ES-I3 (cell line): Measurements from ENCODE around the gene MPZL1.
"Not testable (repeated sequence)": the region's sequence is repeated elsewhere in the genome, so short reads cannot be mapped to it uniquely, and the experiment has no call there.

Source experiments
- H3K36me3 ChIP-seq: 2 replicates; pipeline ENCODE4 v1.6.1; 2013; ENCODE audit warnings: mild to moderate bottlenecking, low read length, control low read depth, moderate library complexity; ENCODE audit not compliant: insufficient read depth
- H3K4me1 ChIP-seq: 2 replicates; pipeline ENCODE4 v1.6.1; 2013; ENCODE audit warnings: mild to moderate bottlenecking, control low read depth, low read length; ENCODE audit not compliant: insufficient read depth
- H3K9ac ChIP-seq: 2 replicates; pipeline ENCODE4 v1.6.1; 2013; ENCODE audit warnings: low read depth, mild to moderate bottlenecking, low read length, moderate library complexity
- H3K9me3 ChIP-seq: 2 replicates; pipeline ENCODE4 v1.6.1; 2013; ENCODE audit warnings: mild to moderate bottlenecking, low read length, moderate library complexity; ENCODE audit not compliant: control insufficient read depth, insufficient read depth

The MPZL1 gene

GRCh38 chr1:167741103-167741502, 19.3 kb downstream of the MPZL1 start:
- H3K4me1 ChIP-seq, H3K9me3 ChIP-seq, H3K36me3 ChIP-seq, H3K9ac ChIP-seq: not testable (repeated sequence)

DNA sequence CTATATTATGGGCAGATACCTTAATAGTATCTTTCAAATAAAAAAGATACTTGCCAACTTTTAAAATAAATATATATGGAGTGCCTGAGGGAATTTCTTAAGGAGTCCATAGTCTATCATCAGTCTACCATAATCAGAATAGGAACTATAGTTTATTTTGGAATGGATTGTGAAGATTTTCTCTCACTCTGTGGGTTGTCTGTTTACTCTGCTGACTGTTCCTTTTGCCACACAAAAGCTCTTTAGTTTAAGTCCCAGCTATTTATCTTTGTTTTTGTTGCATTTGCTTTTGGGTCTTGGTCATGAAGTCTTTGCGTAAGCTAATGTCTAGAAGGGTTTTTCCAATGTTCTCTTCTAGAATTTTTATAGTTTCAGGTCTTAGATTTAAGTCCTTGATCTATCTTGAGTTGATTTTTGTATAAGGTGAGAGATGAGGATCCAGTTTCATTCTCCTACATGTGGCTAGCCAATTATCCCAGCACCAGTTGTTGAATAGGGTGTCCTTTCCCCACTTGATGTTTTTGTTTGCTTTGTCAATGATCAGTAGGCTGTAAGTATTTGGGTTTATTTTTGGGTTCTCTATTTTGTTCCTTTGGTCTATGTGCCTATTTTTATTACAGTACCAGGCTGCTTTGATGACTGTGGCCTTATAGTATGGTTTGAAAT, 20.7 kb downstream of the MPZL1 start:
- H3K4me1 ChIP-seq, H3K9me3 ChIP-seq, H3K9ac ChIP-seq, H3K36me3 ChIP-seq: not testable (repeated sequence)

GRCh38 chr1:167744901-167745300, 23.1 kb downstream of the MPZL1 start:
- Histone ChIP-seq H3K4me1 (no peaks in the 10 kb centered on the region), H3K9me3 (no peaks in the 10 kb centered on the region), H3K9ac (no peak overlapping the region), H3K36me3 (no peaks in the 10 kb centered on the region)

- H3K4me1 ChIP-seq, result no peaks in the 10 kb centered on the region
- H3K36me3 ChIP-seq, result no peaks in the 10 kb centered on the region
- no peak overlapping the region for H3K9ac ChIP-seq
- no peaks in the 10 kb centered on the region for H3K9me3 ChIP-seq
Observed at GRCh38 chr1:167746013-167746672, 24.4 kb downstream of the MPZL1 start.

DNA sequence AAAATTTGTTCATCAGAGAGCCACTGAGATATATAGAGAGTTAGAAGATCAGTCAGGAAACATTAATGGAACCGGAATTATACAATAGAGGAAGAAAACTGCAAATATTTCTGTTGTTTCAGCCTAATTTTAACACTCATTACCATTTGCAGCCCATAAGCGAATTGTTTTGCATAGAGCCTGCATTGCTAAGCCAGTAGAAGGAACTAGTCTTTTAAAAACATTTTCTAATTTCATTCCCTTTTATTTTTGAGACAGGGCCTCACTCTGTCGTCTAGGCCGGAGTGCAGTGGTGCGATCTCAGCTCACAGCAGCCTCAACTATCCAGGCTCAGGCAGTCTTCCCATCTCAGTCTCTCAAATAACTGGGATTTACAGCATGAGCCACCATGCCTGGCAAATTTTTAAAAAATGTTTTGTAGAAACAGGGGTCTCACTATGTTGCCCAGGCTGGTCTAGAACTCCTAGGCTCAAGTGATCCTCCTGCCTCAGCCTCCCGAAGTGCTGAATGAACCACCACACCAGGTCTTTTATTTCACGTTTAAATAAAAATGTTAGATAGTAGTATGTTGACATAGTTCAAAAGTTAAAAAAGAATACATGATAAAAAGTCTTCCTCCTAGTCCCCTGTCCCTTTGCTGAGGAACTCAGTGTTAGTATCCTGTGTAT, 25.3 kb downstream of the MPZL1 start:
- no peak overlapping the region for H3K9ac ChIP-seq
- H3K9me3 ChIP-seq, result no peaks in the 10 kb centered on the region
- no peaks in the 10 kb centered on the region for H3K4me1 ChIP-seq
- H3K36me3 ChIP-seq, result no peaks in the 10 kb centered on the region

- Histone ChIP-seq H3K36me3 (no peaks in the 10 kb centered on the region), H3K9ac (no peak overlapping the region), H3K9me3 (no peaks in the 10 kb centered on the region), H3K4me1 (no peaks in the 10 kb centered on the region)
Observed at GRCh38 chr1:167747988-167748387, 26.2 kb downstream of the MPZL1 start.

DNA sequence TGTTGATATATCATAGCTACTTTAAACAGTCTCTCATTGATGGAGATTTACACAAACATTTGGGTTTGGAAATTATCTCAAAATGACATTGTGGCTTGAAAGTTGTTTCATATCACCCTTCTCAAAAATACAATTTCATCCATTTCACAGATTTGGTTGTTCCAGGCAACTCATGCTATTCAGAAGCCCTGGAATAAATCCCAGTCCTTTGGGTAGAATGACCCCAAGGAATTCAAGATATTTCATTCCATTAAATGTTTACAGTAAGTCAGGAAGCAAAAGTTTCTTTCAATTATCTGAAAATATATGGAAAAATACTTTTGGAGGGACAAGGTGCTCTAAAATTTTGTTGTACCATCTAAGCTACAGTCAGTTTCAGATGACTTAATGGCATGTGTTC, 27.1 kb downstream of the MPZL1 start:
- H3K4me1 ChIP-seq, result no peaks in the 10 kb centered on the region

DNA sequence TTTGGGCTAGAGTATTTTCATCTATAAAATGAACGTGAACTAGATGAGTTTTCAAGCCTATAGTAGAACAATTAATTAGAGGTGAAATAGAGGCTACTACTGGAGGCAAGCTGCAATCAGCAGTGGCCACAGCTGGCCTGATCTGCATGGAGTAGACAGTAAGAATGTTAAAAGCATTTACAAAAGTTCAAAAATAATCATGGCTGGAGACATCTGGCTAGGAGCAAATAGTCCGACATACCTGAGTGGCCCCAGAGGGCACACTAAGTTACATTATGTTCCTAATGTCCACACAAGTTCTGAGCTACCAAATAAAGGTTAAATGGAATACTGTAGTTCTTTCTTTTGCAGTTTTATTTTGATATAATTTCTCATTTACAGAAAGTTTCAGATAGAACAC, 28.0 kb downstream of the MPZL1 start:
- no peaks in the 10 kb centered on the region for H3K36me3 ChIP-seq
- H3K9ac ChIP-seq, result no peak overlapping the region
- H3K4me1 ChIP-seq, result no peaks in the 10 kb centered on the region
- H3K9me3 ChIP-seq, result no peaks in the 10 kb centered on the region

More for the DNA sequence above, 27.1 kb downstream of the MPZL1 start:
- H3K9ac ChIP-seq, result no peak overlapping the region
- H3K36me3 ChIP-seq, result no peaks in the 10 kb centered on the region
- no peaks in the 10 kb centered on the region for H3K9me3 ChIP-seq

GRCh38 chr1:167750641-167751040, 28.9 kb downstream of the MPZL1 start:
- no peak overlapping the region for H3K9ac ChIP-seq
- H3K9me3 ChIP-seq, result no peaks in the 10 kb centered on the region
- no peaks in the 10 kb centered on the region for H3K36me3 ChIP-seq
- H3K4me1 ChIP-seq, result no peaks in the 10 kb centered on the region

- Histone ChIP-seq H3K36me3 (no peaks in the 10 kb centered on the region), H3K4me1 (no peaks in the 10 kb centered on the region), H3K9ac (no peak overlapping the region), H3K9me3 (no peaks in the 10 kb centered on the region)
Observed at GRCh38 chr1:167751676-167752075, 29.9 kb downstream of the MPZL1 start.

- Histone ChIP-seq H3K36me3 (no peaks in the 10 kb centered on the region), H3K4me1 (no peaks in the 10 kb centered on the region), H3K9ac (no peak overlapping the region), H3K9me3 (no peaks in the 10 kb centered on the region)
Observed at GRCh38 chr1:167752219-167752985, 30.6 kb downstream of the MPZL1 start.

DNA sequence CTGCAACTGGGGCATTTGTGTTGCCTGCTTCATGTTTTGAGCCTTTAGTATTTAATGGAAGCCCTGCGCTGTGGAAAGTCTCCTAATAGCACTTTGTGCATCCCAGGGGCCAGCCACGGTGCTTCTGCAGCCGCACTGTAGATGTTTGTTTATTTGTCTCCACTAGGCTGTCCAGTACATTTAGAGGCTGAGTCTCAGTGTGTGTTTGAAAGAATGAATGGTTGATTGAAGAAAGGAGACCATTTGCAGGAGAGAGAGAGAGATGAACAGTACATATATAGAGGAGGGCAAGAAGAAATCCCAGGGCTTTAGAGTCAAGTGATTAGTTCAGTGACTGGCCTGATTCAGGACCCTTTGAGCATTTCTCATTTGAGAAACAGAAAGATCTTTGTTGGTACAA, 33.9 kb downstream of the MPZL1 start:
- H3K9me3 ChIP-seq, result no peaks in the 10 kb centered on the region
- no peaks in the 10 kb centered on the region for H3K4me1 ChIP-seq
- H3K36me3 ChIP-seq, result no peaks in the 10 kb centered on the region
- H3K9ac ChIP-seq, result no peak overlapping the region

DNA sequence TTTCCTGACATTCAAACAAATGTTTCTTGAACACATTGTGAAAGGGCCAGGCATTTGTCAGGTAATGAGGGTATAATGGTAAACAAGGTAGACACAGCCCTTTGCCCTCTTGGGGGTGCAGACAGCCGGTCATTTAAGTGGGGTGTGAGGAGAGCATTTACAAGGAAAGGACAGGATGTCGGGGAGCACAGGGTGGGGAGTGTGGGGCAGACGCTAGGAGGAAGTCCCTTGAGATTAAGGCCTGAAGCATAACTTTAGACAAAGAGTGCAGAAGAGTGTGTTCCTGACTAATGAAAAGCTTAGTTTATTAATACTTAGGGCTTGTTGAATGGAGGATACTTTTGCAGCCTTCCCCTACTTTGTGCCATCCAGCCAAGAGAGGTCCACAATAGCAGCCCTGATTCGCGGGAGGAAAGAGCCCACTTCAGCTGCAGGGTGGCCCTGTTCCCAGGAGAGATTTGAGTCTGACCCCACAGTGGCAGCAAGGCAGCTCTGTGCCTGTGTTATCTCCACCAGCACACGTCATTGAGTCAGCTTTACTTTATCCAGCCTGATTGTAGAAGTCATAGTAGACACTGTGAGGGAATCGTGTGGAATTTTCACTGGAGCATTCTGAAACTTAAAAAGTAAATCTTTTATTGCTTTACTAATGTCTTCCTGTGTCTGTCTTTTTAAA, 35.1 kb downstream of the MPZL1 start:
- H3K9ac ChIP-seq, result no peak overlapping the region
- no peaks in the 10 kb centered on the region for H3K4me1 ChIP-seq
- H3K9me3 ChIP-seq, result no peaks in the 10 kb centered on the region
- no peaks in the 10 kb centered on the region for H3K36me3 ChIP-seq
